ENCODE measurements around the gene SMYD3. TPM values are rescaled to one million over a fixed set of nuclear protein-coding genes. Genes with fewer than 3 reads are reported as not detected.

The SMYD3 gene
- polyA plus RNA-seq, 1 experiment, result 39.9 TPM

GRCh38 chr1:246004301-246004700, 502.8 kb downstream of the SMYD3 start:
- TF ChIP-seq CTCF (IDR thresholded peaks at IDR 0.05; ENCODE audit: low read depth, low read length), result no peak
- Histone ChIP-seq H3K9me3 (ENCODE audit: control insufficient read depth, insufficient read depth, low read length) (peaks cover 3% of the 10 kb centered on the region; the same call in 1 of the 2 replicates), H3K27ac (ENCODE audit: low read depth, low read length) (peak overlapping the region; percentile 31), H3K4me3 (ENCODE audit: low read depth, low read length) (no peak overlapping the region), H3K27me3 (ENCODE audit: control insufficient read depth, insufficient read depth, low read length) (no peaks in the 10 kb centered on the region)
- no peak for DNase-seq (ENCODE audit: low read depth, low spot score)
- POLR2A ChIA-PET, result interaction anchor here (1.7 kb wide), 1 partner anchor 848 kb away, joined by 7 read pairs; no protein-coding TSS in a partner anchor
- CTCF ChIA-PET, result interaction anchor here (0.5 to 2.4 kb wide), 11 partner anchors 31 to 1172 kb away, joined by 3 to 13 read pairs (median 4); partner anchors contain the start of gene KIF26B

- Histone ChIP-seq H3K4me3 (ENCODE audit: low read depth, low read length) (no peak overlapping the region), H3K27me3 (ENCODE audit: control insufficient read depth, insufficient read depth, low read length) (no peaks in the 10 kb centered on the region), H3K9me3 (ENCODE audit: control insufficient read depth, insufficient read depth, low read length) (peaks cover 6% of the 10 kb centered on the region), H3K27ac (ENCODE audit: low read depth, low read length) (no peak overlapping the region)
- CTCF ChIA-PET, result interaction anchor here (0.5 to 2.4 kb wide), 15 partner anchors 14 to 853 kb away, joined by 3 to 13 read pairs (median 4); partner anchors contain the start of gene KIF26B
- no peak for DNase-seq (ENCODE audit: low read depth, low spot score)
- POLR2A ChIA-PET, result interaction anchor here (0.6 kb wide), 1 partner anchor 15 kb away, joined by 3 read pairs; no protein-coding TSS in a partner anchor
- TF ChIP-seq CTCF (IDR thresholded peaks at IDR 0.05; ENCODE audit: low read depth, low read length), result no peak
These were observed 503.7 kb downstream of the SMYD3 start for GRCh38 chr1:246003442-246003730.

GRCh38 chr1:246002725-246003441, 504.2 kb downstream of the SMYD3 start:
- TF ChIP-seq CTCF (IDR thresholded peaks at IDR 0.05; ENCODE audit: low read depth, low read length), result peak; percentile 90
- H3K9me3 ChIP-seq (ENCODE audit: control insufficient read depth, insufficient read depth, low read length), result peaks cover 7% of the 10 kb centered on the region
- DNase-seq (ENCODE audit: low read depth, low spot score), result peak; percentile 74
- CTCF ChIA-PET, result interaction anchor here (0.5 to 2.4 kb wide), 16 partner anchors 13 to 852 kb away, joined by 3 to 13 read pairs (median 4); partner anchors contain the start of gene KIF26B
- POLR2A ChIA-PET, result interaction anchor here (0.6 kb wide), 1 partner anchor 15 kb away, joined by 3 read pairs; no protein-coding TSS in a partner anchor
- no peaks in the 10 kb centered on the region for H3K27me3 ChIP-seq (ENCODE audit: control insufficient read depth, insufficient read depth, low read length)
- H3K4me3 ChIP-seq (ENCODE audit: low read depth, low read length), result no peak overlapping the region
- H3K27ac ChIP-seq (ENCODE audit: low read depth, low read length), result no peak overlapping the region

GRCh38 chr1:246001837-246002230, 505.2 kb downstream of the SMYD3 start:
- Histone ChIP-seq H3K9me3 (ENCODE audit: control insufficient read depth, insufficient read depth, low read length) (peaks cover 7% of the 10 kb centered on the region), H3K27me3 (ENCODE audit: control insufficient read depth, insufficient read depth, low read length) (no peaks in the 10 kb centered on the region), H3K4me3 (ENCODE audit: low read depth, low read length) (no peak overlapping the region), H3K27ac (ENCODE audit: low read depth, low read length) (peak overlapping the region; percentile 80)
- ChIA-PET CTCF (interaction anchor here (0.6 to 1.4 kb wide), 4 partner anchors 10 to 849 kb away, joined by 3 read pairs; no protein-coding TSS in a partner anchor), POLR2A (interaction anchor here (0.8 to 1.5 kb wide), 5 partner anchors 30 to 678 kb away, joined by 3 to 4 read pairs (median 3); no protein-coding TSS in a partner anchor)
- no peak for TF ChIP-seq CTCF (IDR thresholded peaks at IDR 0.05; ENCODE audit: low read depth, low read length)
- DNase-seq (ENCODE audit: low read depth, low spot score), result peak; percentile 18
